Measurements from ENCODE around the gene FJX1. TPM values are rescaled to one million over a fixed set of nuclear protein-coding genes. Genes with fewer than 3 reads are reported as not detected.
A peak's percentile ranks its signal among the peaks of the same experiment; 100 is the strongest.

The FJX1 gene, protein sequence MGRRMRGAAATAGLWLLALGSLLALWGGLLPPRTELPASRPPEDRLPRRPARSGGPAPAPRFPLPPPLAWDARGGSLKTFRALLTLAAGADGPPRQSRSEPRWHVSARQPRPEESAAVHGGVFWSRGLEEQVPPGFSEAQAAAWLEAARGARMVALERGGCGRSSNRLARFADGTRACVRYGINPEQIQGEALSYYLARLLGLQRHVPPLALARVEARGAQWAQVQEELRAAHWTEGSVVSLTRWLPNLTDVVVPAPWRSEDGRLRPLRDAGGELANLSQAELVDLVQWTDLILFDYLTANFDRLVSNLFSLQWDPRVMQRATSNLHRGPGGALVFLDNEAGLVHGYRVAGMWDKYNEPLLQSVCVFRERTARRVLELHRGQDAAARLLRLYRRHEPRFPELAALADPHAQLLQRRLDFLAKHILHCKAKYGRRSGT
- 1 to 10 TPM; 2.5 to 9.2 (median 6.1) TPM for total RNA-seq

DNA sequence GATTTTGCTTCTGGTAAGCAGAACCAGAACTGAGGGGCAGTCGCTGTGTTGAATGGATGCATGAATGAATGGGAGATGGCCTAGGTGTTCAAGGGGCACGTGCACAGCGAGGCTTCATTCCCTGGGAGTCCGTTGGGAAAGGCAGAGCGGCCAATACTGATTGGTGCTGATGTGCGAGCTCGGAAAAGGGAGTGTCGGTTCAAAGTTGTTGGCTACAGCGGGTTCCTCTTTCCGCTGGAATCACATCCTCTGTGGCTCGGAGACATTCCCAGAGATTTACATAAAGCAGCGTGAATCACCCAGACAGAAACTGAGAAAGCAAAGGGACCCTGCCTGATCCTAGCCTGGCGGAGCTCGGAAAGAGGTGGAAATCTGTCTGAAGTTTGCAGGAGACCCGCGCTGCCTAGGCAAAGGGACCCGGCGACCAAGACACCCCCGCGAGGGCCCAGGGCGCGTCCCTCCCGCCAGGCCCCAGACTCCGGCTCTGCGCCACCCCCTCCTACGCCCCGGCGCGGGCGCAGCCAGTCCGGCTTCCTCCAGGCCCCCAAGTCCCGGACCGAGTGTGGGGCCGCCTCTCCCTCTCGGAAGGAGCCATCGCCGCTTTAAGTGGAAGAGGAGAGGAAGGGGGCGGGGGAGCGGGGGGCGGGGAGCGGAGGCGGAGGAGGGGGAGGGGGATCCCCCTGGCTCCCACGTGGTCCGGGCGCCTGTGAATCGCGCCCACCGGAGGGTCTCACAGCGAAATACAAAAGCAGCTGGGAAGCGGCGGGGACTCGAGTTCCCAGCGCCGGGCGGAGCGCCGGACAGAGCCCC, at the start of gene FJX1:
TSS of gene FJX1 (plus strand) at position 774 of the 810 bp plus-strand sequence. CDS start 177 bp downstream, outside the sequence.
- Histone ChIP-seq H3K4me1 (peaks cover 24 to 46% (median 37%) of the 10 kb centered on the region in 4 donors), H3K9me3 (no peaks in the 10 kb centered on the region), H3K27me3 (peaks cover 0 to 8% (median 3%) of the 10 kb centered on the region in 4 donors), H3K36me3 (no peaks in the 10 kb centered on the region), H3K27ac (peak within 1 kb of the TSS; percentile 81 to 83 (median 82)), H3K4me3 (peak within 1 kb of the TSS; percentile 47 to 72 (median 66))
- TF ChIP-seq EP300 (IDR thresholded peaks at IDR 0.05) (no peak), CTCF (IDR thresholded peaks at IDR 0.05) (no peak), POLR2AphosphoS5 (IDR thresholded peaks at IDR 0.05) (no peak), POLR2A (IDR thresholded peaks at IDR 0.05) (no peak)
- ATAC-seq (ENCODE audit: low FRiP score in 2 of 2): peak; percentile 68 to 85
- 1 to 3% methylated on average over 13 to 43 of the region's 57 CpGs for WGBS, 2 donors
- peak; percentile 31 to 88 for DNase-seq

- H3K27ac ChIP-seq: no peak overlapping the region
- 65 to 72% methylated on average over 3 of the region's 3 CpGs for WGBS, 2 donors
- ATAC-seq (ENCODE audit: low FRiP score in 2 of 2) (no peak), DNase-seq (no peak)
- no peak overlapping the region for H3K4me3 ChIP-seq
- no peaks in the 10 kb centered on the region for H3K36me3 ChIP-seq
- TF ChIP-seq POLR2A (IDR thresholded peaks at IDR 0.05): no peak
- TF ChIP-seq EP300 (IDR thresholded peaks at IDR 0.05): no peak
- TF ChIP-seq CTCF (IDR thresholded peaks at IDR 0.05): no peak
- no peak for TF ChIP-seq POLR2AphosphoS5 (IDR thresholded peaks at IDR 0.05)
- no peaks in the 10 kb centered on the region for H3K9me3 ChIP-seq
- H3K4me1 ChIP-seq: peaks cover 0 to 12% (median 4%) of the 10 kb centered on the region in 4 donors
- H3K27me3 ChIP-seq: no peaks in the 10 kb centered on the region
These were observed 46.6 kb upstream of the FJX1 start for GRCh38 chr11:35571696-35572095.

DNA sequence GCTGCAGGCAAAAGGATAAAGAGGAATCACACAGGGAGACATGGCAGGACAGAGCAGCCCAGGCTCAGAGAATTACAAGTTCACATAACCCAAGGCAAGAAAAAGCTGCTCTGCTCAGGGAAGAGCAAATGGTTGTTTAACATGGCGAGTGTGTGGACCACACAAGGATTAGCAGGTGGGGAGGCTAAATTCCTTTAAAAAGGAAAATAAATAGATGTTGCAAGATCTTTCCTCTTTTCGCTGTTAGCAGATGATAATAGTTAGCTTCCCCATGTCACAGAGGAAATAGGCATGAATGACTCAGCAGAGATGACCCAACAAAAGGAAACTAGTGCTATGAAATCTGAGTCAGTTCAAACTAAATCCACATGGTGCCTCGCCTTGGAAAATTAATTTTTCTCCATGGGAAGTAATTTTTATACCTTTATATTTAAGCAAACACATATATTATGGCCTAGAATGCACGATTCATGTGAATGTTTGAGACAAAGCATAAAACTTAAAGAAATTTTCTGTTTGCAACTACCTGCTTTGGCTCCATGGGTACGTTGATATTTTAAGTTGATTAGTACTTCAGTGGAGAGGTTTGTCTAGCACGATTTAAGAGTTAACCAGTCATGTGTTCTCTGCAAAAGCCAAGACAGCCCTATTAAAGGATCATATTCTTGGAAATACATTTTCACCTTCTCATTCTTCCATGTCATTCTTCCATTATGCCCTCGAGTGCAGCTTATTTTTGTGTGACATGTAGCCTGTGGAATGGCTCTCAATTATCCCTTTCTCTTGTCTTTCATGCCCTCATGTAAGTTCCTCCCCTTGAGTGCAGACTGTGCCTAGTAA, 38.5 kb upstream of the FJX1 start:
- H3K27ac ChIP-seq: no peak overlapping the region
- TF ChIP-seq CTCF (IDR thresholded peaks at IDR 0.05) (no peak), POLR2A (IDR thresholded peaks at IDR 0.05) (no peak), EP300 (IDR thresholded peaks at IDR 0.05) (no peak), POLR2AphosphoS5 (IDR thresholded peaks at IDR 0.05) (no peak)
- H3K36me3 ChIP-seq: no peaks in the 10 kb centered on the region
- H3K27me3 ChIP-seq: no peaks in the 10 kb centered on the region
- ATAC-seq (ENCODE audit: low FRiP score in 2 of 2) (peak in 1 of 2 donors; percentile 85), DNase-seq (no peak)
- 60 to 61% methylated on average over 7 of the region's 7 CpGs for WGBS, 2 donors
- peaks cover 0 to 7% (median 0%) of the 10 kb centered on the region in 4 donors for H3K4me1 ChIP-seq
- H3K9me3 ChIP-seq: no peaks in the 10 kb centered on the region
- H3K4me3 ChIP-seq: no peak overlapping the region

GRCh38 chr11:35580397-35580781, 37.9 kb upstream of the FJX1 start:
- no peak for ATAC-seq (ENCODE audit: low FRiP score in 2 of 2)
- 92 to 100% methylated on average over 2 of the region's 2 CpGs for WGBS, 2 donors

More at GRCh38 chr11:35580397-35580781, 37.9 kb upstream of the FJX1 start:
- Histone ChIP-seq H3K4me3 (no peak overlapping the region), H3K36me3 (no peaks in the 10 kb centered on the region), H3K27me3 (no peaks in the 10 kb centered on the region), H3K4me1 (peaks cover 0 to 7% (median 0%) of the 10 kb centered on the region in 4 donors), H3K9me3 (no peaks in the 10 kb centered on the region), H3K27ac (no peak overlapping the region)
- TF ChIP-seq EP300 (IDR thresholded peaks at IDR 0.05) (no peak), CTCF (IDR thresholded peaks at IDR 0.05) (no peak), POLR2A (IDR thresholded peaks at IDR 0.05) (no peak), POLR2AphosphoS5 (IDR thresholded peaks at IDR 0.05) (no peak)
- no peak for DNase-seq
